Keratinocyte (primary cell): ENCODE measurements around the gene CDC16.

Source experiments
- EZH2 ChIP-seq: IDR thresholded peaks from one replicate; pipeline ENCODE4 v1.6.1; 2012; ENCODE audit warnings: inconsistent platforms, mild to moderate bottlenecking, low read length, moderate library complexity
- TF ChIP-seq, protein P1 (sequence below), 3 experiments: IDR thresholded peaks in 1 of 3; conservative IDR thresholded peaks in 1 of 3; optimal IDR thresholded peaks in 1 of 3; 2 replicates in 2 of 3; 3 replicates in 1 of 3; pipeline versions ENCODE3 to v1.5.1; 2011; ENCODE audit warnings: low read length in 3 of 3, mild to moderate bottlenecking in 3 of 3, moderate library complexity in 2 of 3, control low read depth in 1 of 3, inconsistent platforms in 1 of 3; ENCODE audit not compliant: insufficient read depth in 2 of 3; ENCODE audit errors: extremely low read depth in 1 of 3

DNA sequence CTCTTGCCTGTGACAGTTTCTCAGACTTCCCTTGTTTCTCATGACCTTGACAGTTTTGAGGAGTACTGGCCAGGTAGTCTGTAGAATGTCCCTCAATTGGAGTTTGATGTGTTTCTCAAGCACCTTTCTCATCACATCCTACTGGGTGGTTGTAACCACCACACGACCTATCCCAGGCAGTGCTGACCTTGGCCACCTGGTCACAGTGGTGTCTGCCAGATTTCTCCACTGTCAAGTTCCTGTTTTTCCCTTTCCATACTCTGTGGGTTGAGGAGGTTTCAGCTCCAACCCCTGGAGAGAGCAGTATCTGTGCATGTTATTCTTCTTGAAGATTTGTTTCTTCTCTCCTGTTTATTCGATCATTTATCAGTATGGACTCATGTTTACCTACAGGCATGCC, 38.3 kb downstream of the CDC16 start:
- TF ChIP-seq, protein P1, sequence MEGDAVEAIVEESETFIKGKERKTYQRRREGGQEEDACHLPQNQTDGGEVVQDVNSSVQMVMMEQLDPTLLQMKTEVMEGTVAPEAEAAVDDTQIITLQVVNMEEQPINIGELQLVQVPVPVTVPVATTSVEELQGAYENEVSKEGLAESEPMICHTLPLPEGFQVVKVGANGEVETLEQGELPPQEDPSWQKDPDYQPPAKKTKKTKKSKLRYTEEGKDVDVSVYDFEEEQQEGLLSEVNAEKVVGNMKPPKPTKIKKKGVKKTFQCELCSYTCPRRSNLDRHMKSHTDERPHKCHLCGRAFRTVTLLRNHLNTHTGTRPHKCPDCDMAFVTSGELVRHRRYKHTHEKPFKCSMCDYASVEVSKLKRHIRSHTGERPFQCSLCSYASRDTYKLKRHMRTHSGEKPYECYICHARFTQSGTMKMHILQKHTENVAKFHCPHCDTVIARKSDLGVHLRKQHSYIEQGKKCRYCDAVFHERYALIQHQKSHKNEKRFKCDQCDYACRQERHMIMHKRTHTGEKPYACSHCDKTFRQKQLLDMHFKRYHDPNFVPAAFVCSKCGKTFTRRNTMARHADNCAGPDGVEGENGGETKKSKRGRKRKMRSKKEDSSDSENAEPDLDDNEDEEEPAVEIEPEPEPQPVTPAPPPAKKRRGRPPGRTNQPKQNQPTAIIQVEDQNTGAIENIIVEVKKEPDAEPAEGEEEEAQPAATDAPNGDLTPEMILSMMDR (optimal IDR thresholded peaks at IDR 0.05 in 1 of 3, IDR thresholded peaks at IDR 0.05 in 1 of 3, conservative IDR thresholded peaks at IDR 0.05 in 1 of 3; ENCODE audit: extremely low read depth in 1 of 3, insufficient read depth in 2 of 3, low read length in 3 of 3), result no peak
- no peak for TF ChIP-seq EZH2
